Fibroblast of villous mesenchyme (primary cell): ENCODE results near the gene GJA4. TPM values are rescaled to one million over a fixed set of nuclear protein-coding genes. Genes with fewer than 3 reads are reported as not detected.
"Not testable (repeated sequence)": the region's sequence is repeated elsewhere in the genome, so short reads cannot be mapped to it uniquely, and the experiment has no call there.

Source experiments
- DNase-seq: peaks from one replicate; pipeline ENCODE4 v3.0.0-alpha.2; 2010; ENCODE audit warnings: low read depth
- H3K4me3 ChIP-seq: 2 replicates; pipeline ENCODE4 v1.5.1; 2011; ENCODE audit warnings: low read depth, mild to moderate bottlenecking, low read length
- total RNA-seq: library from RNA; depleted of rRNA; stranded (reverse); fragments of >200 nt; gene quantifications from 2 replicates; pipeline ENCODE4 v1.2.3, GENCODE V29; 2012
- TF ChIP-seq, protein P1 (sequence below): IDR thresholded peaks from 2 replicates; pipeline ENCODE4 v1.5.1; 2012; ENCODE audit warnings: low read depth, mild to moderate bottlenecking, low read length; ENCODE audit not compliant: insufficient read depth

GJA4 gene
- total RNA-seq, 1 donor = not detected

DNA sequence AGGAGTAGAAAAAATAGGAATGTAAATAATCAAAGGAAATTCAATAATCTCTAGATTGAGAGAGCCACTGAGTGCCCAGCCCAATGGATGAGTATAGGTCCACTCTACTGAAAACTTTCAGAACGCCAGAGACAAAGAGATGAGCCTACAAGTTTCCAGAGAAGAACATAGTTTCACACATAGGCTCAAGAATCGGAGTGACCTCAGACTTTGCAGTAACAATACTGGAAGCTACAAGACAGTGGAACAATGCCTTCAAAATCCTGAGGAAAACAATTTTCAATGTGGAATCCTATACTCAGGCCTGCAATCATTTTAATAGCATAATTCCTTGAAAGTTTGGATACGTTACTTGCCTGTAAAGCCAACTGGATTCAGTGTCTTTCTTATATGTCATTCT, 11.0 kb downstream of the GJA4 start:
- DNase-seq = no peak
- no peak overlapping the region for H3K4me3 ChIP-seq
- TF ChIP-seq, protein P1, sequence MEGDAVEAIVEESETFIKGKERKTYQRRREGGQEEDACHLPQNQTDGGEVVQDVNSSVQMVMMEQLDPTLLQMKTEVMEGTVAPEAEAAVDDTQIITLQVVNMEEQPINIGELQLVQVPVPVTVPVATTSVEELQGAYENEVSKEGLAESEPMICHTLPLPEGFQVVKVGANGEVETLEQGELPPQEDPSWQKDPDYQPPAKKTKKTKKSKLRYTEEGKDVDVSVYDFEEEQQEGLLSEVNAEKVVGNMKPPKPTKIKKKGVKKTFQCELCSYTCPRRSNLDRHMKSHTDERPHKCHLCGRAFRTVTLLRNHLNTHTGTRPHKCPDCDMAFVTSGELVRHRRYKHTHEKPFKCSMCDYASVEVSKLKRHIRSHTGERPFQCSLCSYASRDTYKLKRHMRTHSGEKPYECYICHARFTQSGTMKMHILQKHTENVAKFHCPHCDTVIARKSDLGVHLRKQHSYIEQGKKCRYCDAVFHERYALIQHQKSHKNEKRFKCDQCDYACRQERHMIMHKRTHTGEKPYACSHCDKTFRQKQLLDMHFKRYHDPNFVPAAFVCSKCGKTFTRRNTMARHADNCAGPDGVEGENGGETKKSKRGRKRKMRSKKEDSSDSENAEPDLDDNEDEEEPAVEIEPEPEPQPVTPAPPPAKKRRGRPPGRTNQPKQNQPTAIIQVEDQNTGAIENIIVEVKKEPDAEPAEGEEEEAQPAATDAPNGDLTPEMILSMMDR = no peak

DNA sequence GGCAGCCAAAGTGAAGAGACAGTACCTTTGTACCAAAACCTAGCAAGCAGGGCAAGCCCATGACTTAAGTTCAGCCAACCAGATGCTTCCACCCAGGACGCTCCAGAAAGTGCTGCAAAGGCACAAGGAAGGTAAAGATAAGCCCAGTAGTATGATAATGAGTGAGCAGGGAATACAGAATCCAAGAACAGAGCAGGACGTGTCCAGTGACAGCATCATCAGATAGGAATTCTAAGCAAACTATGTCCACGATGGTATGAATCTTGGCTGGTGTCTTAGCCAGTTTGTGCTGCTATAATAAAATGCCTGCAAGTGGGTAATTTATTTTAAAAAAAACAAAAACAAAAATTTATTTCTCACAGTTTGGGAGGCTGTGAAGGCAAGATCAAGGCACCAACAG, 13.6 kb downstream of the GJA4 start:
- H3K4me3 ChIP-seq = no peak overlapping the region
- DNase-seq = no peak
- TF ChIP-seq, protein P1 = no peak

DNA sequence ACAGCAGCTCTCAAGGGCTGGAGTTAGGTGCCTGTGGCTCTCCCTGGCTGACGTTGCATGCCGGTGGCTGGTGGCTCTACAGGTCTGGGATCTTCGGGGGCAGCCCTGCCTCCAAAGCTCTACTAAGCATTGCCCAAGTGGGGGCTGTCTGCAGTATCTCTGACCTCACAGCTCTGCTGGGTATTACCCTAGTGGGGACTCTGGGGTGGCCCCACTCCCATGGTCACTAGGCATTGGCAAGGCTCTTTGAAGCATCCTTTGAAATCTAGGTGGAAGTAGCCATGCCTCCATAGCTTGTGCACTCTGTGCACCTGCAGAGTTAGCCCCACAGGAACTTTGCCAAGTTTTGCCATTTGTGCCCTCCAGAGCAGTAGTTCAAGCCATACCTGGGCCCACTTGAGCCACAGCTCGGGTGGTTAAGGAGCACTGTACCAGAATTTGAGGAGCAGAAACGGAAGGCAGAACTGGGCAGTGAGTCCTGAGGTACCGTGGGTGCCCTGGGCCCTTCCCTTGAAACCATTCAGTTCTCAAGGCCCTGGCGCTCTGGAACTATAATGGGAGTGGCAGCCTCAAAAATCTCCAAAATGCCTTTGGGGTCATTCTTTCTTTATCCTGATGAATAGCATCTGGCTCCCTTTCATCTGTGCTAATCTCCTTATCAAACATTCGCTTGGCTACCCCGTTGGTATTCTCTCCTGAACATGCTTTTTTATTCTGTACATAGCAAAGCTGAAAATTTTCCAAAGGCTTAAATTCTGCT, 15.4 kb downstream of the GJA4 start:
- DNase-seq = no peak
- TF ChIP-seq, protein P1 = no peak
- H3K4me3 ChIP-seq = no peak overlapping the region

DNA sequence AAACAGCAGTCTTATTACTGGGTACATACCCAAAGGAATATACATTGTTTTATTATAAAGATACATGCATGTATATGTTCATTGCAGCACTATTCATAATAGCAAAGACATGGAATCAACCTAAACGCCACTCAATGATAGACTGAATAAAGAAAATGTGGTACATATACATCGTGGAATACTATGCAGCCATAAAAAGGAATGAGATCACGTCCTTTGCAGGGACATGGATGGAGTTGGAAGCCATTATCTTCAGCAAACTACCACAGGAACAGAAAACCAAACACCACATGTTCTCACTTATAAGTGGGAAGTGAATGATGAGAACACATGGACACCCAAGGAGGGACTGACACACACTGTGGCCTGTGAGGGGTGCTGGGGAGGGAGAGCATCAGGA, 18.0 kb downstream of the GJA4 start:
- not testable (repeated sequence) for H3K4me3 ChIP-seq, DNase-seq

DNA sequence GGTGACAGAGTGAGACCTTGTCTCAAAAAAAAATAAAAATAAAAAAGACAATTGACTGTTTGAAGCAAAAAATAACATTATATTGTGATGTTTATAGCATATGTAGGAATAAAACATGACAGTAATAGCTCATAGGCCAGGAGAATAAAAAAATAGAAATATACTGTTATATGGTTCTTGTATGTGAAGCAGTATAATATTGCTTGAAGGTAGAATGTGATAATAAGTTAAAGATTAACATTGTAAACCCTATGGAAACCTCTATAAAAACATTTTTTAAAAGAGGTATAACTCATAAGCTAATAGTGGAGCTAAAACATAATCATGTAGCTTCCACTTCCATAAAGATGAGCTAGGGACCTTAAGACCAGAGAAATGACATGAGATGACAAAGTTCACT, 23.5 kb downstream of the GJA4 start:
- TF ChIP-seq, protein P1 = no peak
- no peak overlapping the region for H3K4me3 ChIP-seq
- no peak for DNase-seq

DNA sequence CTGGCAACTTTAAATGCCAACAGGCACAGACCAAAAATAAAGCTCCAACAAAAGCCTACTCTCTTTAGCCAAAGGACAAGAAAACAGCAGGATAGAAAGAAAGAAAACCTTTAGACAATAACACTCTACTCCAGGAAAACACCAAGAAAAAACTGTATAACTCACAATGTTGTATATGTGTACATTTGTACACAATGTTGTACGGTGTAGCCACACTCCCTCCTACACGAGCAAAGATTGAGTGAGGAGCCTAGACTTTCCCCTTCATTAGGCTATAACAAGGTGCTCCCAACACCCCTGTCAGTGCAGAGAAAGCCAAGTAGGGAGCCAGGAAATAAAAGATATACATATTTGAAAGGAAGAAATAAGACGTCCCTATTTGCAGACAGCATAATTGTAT, 24.0 kb downstream of the GJA4 start:
- DNase-seq = no peak
- TF ChIP-seq, protein P1 = no peak
- no peak overlapping the region for H3K4me3 ChIP-seq

DNA sequence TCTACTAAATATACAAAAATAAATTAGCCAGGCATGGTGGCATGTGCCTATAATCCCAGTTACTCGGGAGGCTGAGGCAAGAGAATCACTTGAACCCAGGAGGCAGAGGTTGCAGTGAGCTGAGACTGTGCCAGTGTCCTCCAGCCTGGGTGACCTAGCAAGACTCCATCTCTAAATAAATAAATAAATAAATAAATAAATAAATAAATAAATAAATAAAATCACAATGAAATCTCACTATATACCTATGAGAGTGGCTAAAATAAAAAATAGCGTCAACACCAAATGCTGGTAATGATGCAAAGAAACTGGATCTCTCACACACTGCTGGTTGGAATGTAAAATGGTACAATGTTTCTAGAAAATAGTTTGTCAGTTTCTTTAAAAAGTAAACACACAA, 26.1 kb downstream of the GJA4 start:
- DNase-seq, H3K4me3 ChIP-seq: not testable (repeated sequence)

DNA sequence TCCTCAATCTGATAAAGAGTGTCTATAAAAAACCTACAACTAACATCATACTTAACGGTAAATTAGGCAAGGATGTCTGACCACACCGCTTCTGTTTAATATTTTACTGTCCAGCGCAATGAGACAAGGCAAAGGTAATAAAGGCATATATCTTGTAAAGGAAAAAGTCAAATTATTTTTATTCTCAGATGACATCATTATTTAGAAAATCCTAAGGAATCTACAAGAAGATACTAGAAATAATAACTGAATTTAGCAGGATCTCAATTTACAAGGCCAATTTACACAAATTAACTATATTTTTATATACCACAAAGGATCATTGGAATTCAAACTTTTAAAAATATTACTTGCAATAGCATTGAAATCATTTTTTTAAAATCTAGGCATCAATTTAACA, 29.4 kb downstream of the GJA4 start:
- TF ChIP-seq, protein P1 = no peak
- DNase-seq = no peak
- no peak overlapping the region for H3K4me3 ChIP-seq
